SHP77 (cell line): ENCODE measurements around the gene RAMP3.

Experiments
- DNase-seq, 2 experiments: peaks; one replicate each; lab custom pipeline; 2025; lab: John Stamatoyannopoulos, UW

The RAMP3 gene

DNA sequence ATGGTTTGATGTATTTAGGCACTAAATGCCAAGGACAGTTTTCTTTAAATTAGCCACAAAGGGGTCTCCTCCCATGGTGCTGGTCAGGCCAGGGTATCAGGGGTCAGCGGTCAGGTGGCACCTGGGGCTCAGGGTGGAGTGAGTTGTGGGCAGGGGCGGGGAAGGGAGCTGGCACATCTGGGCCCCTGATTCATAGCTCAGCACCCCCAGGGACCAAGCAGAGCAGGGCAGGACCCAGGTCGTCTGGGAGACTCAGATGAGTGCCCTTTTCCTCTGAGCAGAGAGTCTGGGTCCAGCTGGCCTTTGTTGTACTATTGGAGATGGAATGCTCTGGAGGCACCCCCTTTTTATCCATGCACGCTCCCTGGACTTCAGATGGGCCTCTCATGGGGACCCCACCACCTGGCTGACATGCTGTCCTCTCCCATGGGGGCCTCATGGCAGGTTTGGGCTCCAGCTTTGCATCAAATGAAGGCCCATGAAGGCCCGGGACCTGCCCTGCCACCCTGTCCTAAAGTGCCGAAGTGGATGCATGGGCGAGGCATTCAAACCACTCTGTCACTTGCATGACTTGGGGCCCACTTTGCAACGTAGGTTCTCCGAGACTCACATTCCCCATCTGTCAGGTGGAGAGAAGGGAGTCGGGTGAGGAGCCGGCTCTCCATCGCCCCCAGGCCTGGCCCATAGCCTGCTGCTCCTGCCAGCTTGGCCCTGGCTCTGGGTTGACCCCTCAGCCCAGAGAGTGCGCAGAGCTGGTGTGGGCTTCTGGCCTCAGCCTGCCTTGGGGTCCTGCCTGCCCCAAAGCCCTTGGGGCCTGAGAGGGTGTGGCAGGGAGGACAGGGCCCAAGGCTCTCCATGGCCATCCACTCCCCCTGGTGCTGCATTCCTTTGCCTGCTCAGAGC, 66.4 kb downstream of the RAMP3 start:
- no peak for DNase-seq

DNA sequence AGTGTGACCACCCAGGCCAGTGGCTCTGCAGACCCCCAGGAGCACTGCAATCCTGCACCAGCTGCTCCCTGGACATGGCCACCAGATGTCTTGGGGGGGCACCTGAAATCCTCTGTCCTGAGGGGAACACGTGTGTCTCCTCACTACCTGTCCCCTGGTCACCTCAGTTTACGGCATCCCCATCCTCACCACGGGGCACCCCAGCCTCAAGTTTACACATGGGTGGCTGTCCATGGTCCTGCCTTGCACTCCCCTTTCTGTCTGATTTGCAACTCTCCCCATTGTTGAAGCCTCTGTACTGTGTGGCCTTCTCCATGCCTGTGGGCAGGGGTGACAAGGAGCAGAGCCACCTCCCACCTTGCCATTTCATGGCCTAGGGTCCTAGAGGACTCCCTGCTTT, 67.2 kb downstream of the RAMP3 start:
- DNase-seq, result no peak

DNA sequence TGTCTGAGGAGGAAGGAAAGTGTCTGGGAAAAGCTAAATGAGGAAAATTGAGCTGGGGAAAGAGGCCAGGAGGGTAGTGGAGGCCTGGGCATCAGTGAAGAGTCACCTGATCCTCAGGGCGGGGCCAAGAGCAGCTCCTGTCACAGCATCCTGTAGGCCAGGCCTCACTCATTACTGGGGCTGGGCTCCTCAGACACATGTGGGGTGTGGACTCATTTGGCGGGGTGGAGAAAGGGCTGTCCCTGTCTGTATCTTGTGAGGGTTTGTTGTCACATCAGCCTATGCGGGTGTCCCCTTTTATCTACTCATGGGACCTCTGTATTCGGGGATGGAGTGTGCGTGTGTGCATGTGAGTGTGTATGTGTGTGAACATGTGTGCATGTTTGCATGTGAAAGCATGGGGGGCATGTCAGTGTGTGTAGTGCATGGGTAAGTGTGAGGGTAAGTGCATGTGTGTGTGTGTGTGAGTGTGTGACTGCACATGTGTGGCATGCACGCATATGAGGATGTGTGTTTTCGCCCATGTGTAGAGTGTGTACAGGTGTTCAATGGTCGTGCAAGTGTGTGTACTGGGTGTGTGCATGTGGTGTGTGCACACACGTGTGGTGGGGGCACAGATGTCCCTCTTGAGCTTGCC, 67.8 kb downstream of the RAMP3 start:
- DNase-seq, result no peak

DNA sequence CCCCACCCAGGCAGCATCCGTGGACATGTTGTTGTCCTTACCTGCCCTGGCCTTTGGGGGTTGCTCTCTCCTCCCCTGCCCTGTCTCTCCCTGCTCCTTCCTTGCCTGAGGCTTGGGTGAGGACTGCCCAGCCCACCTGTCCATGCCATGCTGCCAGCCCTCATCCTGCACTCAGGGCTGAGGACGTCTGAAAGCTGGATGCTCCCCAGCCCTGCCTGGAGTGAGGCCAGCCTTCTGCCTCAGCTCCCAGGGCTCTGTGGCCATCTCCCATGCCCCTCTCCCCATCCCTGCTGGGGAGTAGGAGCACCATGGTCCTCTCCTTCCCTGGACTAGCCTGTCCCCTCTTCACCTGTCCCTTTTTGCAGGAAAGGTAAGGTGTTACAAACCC, 68.4 kb downstream of the RAMP3 start:
- no peak for DNase-seq

DNA sequence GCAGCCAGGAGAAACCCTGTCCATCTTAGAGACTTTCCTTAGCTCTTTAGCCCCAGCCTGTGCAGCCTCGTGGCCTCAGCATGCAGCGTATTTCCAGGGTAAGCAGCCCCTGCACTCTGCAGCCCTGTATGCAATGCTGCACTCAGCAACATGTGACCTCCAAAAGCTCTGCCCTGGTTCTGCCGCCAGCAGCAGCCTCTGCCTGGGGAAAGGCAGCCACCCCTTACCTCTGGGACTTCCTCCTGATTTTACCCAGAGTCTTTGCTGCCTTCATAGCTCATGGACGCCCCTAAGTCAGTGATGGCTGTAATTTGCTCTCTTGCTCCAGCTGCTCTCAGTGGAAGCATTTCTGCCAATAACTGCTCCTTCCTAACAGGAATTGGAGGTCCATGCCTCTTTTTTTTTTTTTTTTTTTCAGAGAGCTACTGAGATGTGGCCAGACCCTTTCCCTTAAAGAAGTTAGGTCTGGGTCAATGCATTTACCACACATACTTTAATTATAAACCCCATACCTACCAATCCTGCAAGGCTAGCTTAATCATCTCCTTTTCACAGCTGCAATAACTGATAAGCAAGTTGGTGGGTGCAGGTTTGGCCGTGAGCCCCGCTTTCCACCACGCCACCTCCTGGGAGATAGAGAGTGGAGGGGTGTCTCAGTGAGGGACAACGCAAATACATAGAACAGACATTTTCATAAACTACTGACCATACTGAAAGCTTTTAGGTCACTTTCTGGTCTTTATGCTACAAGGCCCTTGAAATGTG, 71.7 kb downstream of the RAMP3 start:
- no peak for DNase-seq

DNA sequence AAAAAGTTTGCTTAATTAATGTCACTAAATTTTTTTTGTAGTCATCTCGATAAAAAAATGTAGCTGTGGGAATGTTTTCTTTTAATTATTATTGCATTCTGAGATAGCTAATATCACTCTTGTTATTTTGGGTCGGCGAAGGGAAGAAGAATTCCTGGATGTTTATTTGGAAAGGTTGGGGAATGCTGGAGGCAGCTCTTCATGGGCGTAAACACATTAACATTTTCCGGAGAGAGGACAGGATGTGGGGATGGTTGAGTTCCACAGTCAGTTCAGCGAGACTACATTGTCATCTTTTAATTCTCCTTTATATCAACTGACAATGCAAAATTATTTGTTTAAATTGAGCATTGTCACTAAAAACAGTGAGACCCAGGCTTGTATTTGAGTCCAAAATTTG, 72.5 kb downstream of the RAMP3 start:
- DNase-seq, result no peak

DNA sequence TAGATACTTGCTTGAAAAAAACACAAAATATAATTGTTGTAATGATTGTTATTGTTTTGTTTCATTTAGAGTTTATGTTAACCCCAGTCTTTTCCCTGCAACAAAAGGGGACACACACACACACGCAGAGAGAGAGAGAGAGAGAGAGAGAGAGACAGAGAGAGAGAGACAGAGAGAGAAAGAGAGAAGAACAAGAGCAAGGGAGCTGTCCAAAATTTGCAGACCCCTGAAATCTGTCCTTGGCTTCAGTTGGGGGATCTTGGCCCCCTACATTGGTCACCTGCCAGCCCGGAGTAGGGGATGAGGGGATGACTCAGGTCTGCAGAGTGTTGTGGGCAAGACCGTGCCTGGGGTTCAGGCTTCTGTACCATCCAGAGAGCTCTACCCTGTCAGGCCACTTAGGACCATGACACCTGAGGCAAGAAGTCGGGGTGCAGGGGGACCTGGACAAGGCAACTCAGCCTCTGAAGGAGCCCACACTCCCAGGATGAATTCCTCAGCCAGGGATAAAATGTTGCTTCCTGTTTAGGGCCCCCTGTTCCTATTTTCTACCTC, 73.1 kb downstream of the RAMP3 start:
- no peak for DNase-seq

DNA sequence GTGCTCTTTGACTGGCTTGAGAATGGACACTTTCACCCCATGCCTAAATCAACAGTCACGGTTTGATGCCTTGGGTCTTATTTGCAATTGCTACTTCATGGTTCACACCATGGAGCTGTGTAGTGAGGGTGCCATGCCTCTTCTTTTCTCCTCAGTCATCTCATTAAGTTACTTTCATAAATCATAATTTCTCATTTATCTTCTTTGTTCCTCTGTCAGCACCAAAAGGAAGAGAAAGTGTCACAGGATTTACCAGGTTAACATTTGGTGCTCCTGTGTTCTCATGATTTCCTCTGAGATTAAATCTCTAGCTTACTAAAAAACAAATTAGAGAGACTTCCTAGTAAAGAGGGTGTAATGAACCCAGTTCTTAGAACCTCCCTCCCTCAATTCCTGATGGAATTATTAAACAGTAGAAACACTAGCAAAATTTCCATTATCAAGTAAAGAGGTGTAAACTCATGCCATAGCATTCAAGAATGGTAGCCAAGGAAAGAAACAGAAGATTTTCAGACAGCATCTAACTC, 75.7 kb downstream of the RAMP3 start:
- DNase-seq, result no peak
